Keratinocyte (primary cell): Measurements from ENCODE around the gene ARMC6. TPM values are rescaled to one million over a fixed set of nuclear protein-coding genes. Genes with fewer than 3 reads are reported as not detected.

Experiments
- DNase-seq: peaks from one replicate; pipeline ENCODE4 v3.0.0-alpha.2; 2011; ENCODE audit warnings: low read depth, missing footprints, low spot score
- FAIRE-seq: peaks from 2 replicates; lab custom pipeline; 2011; peaks lifted over from hg19 to GRCh38; lab: Jason Lieb, UNC
- H2AFZ ChIP-seq: 2 replicates; pipeline ENCODE4 v1.6.0; 2012; ENCODE audit warnings: low read length, control low read depth, inconsistent platforms; ENCODE audit not compliant: control insufficient read depth
- H3K27ac ChIP-seq: 2 replicates; pipeline ENCODE4 v1.5.1; 2011; ENCODE audit warnings: low read length; ENCODE audit not compliant: control insufficient read depth, insufficient read depth
- H3K27me3 ChIP-seq: 3 replicates; pipeline ENCODE4 v1.6.0; 2011; ENCODE audit warnings: low read length; ENCODE audit not compliant: control insufficient read depth, insufficient read depth; ENCODE audit errors: extremely low read depth
- H3K36me3 ChIP-seq, 2 experiments: 2 replicates in 1 of 2; 3 replicates in 1 of 2; pipeline ENCODE4 v1.5.1; 2011; ENCODE audit warnings: low read length in 2 of 2, mild to moderate bottlenecking in 1 of 2; ENCODE audit not compliant: control insufficient read depth in 2 of 2, insufficient read depth in 2 of 2; ENCODE audit errors: extremely low read depth in 1 of 2
- H3K4me1 ChIP-seq: 3 replicates; pipeline ENCODE4 v1.5.1; 2011; ENCODE audit warnings: low read length; ENCODE audit not compliant: control insufficient read depth, insufficient read depth; ENCODE audit errors: extremely low read depth
- H3K4me2 ChIP-seq: 3 replicates; pipeline ENCODE4 v1.6.0; 2011; ENCODE audit warnings: low read depth, low read length; ENCODE audit not compliant: control insufficient read depth, insufficient read depth; ENCODE audit errors: extremely low read depth
- H3K4me3 ChIP-seq, 3 experiments: fragments of 200-600 bp in 1 of 3; sonication (generic) in 1 of 3; 2 replicates in 2 of 3; 3 replicates in 1 of 3; pipeline ENCODE4 v1.5.1; 2011 to 2016; ENCODE audit warnings: low read length in 3 of 3, mild to moderate bottlenecking in 3 of 3, control low read depth in 2 of 3, inconsistent platforms in 1 of 3, low read depth in 1 of 3, mixed read lengths in 1 of 3, mixed run types in 1 of 3, moderate library complexity in 1 of 3; ENCODE audit not compliant: control insufficient read depth in 2 of 3, insufficient read depth in 2 of 3; ENCODE audit errors: extremely low read depth in 1 of 3
- H3K79me2 ChIP-seq: 2 replicates; pipeline ENCODE4 v1.6.0; 2012; ENCODE audit warnings: low read length; ENCODE audit not compliant: control insufficient read depth, insufficient read depth
- H3K9ac ChIP-seq: 3 replicates; pipeline ENCODE4 v1.6.0; 2011; ENCODE audit warnings: low read length; ENCODE audit not compliant: control insufficient read depth, insufficient read depth; ENCODE audit errors: extremely low read depth
- H3K9me1 ChIP-seq: 3 replicates; pipeline ENCODE4 v1.6.0; 2011; ENCODE audit warnings: low read length; ENCODE audit not compliant: control insufficient read depth, insufficient read depth; ENCODE audit errors: extremely low read depth
- H3K9me3 ChIP-seq: 2 replicates; pipeline ENCODE4 v1.5.1; 2012; ENCODE audit warnings: low read depth, low read length; ENCODE audit not compliant: control insufficient read depth
- H4K20me1 ChIP-seq: 3 replicates; pipeline ENCODE4 v1.6.0; 2011; ENCODE audit warnings: low read length; ENCODE audit not compliant: control insufficient read depth, insufficient read depth; ENCODE audit errors: extremely low read depth
- CTCF ChIP-seq, 3 experiments: IDR thresholded peaks in 1 of 3; conservative IDR thresholded peaks in 1 of 3; optimal IDR thresholded peaks in 1 of 3; 2 replicates in 2 of 3; 3 replicates in 1 of 3; pipeline versions ENCODE3 to v1.5.1; 2011; ENCODE audit warnings: low read length in 3 of 3, mild to moderate bottlenecking in 3 of 3, moderate library complexity in 2 of 3, control low read depth in 1 of 3, inconsistent platforms in 1 of 3; ENCODE audit not compliant: insufficient read depth in 2 of 3; ENCODE audit errors: extremely low read depth in 1 of 3
- EZH2 ChIP-seq: IDR thresholded peaks from one replicate; pipeline ENCODE4 v1.6.1; 2012; ENCODE audit warnings: inconsistent platforms, mild to moderate bottlenecking, low read length, moderate library complexity
- dilution Hi-C: fragments of 300-500 bp; cut with MboI; formaldehyde crosslinking; loops from one replicate; pipeline ENCODE4 v1.7.0; 2020; ENCODE audit warnings: low sequenced_read_pairs; ENCODE audit not compliant: extremely low pct_ligation_motif_present
- polyA plus RNA-seq, 5 experiments: library from polyadenylated mRNA; depleted of rRNA in 3 of 5; stranded (reverse) in 3 of 5; stranded (forward) in 1 of 5; unstranded in 1 of 5; fragments of >200 nt; gene quantifications; 1 replicate in 1 of 5; 2 replicates in 3 of 5; 3 replicates in 1 of 5; pipeline versions ENCODE4 v1.2.1 to v1.2.3, GENCODE V29; 2011 to 2012; ENCODE audit warnings: missing spikeins in 2 of 5, low read depth in 1 of 5, low replicate concordance in 1 of 5

The ARMC6 gene
- polyA plus RNA-seq, 1 donor (not counting 4 experiments of a cell fraction or from before 2014, with no cell fraction given), result 23.8 TPM

- Histone ChIP-seq H3K4me2 (no peak overlapping the region), H2AFZ (no peak overlapping the region), H3K27ac (no peak overlapping the region), H3K27me3 (no peaks in the 10 kb centered on the region), H3K4me1 (no peaks in the 10 kb centered on the region), H3K4me3 (no peak overlapping the region), H3K9me3 (no peaks in the 10 kb centered on the region), H3K36me3 (no peaks in the 10 kb centered on the region), H4K20me1 (no peaks in the 10 kb centered on the region), H3K79me2 (no peaks in the 10 kb centered on the region), H3K9ac (no peak overlapping the region), H3K9me1 (no peaks in the 10 kb centered on the region)
- DNase-seq (no peak), FAIRE-seq (no peak)
- dilution Hi-C loops, result no loop called here
- TF ChIP-seq CTCF (optimal IDR thresholded peaks at IDR 0.05 in 1 of 3, IDR thresholded peaks at IDR 0.05 in 1 of 3, conservative IDR thresholded peaks at IDR 0.05 in 1 of 3; ENCODE audit: extremely low read depth in 1 of 3, insufficient read depth in 2 of 3, low read length in 3 of 3), result no peak
Measured at GRCh38 chr19:19095691-19096090, 62.3 kb downstream of the ARMC6 start.

- no peak for FAIRE-seq
- Histone ChIP-seq H3K27me3 (no peaks in the 10 kb centered on the region), H2AFZ (no peak overlapping the region), H3K36me3 (no peaks in the 10 kb centered on the region), H3K4me1 (no peaks in the 10 kb centered on the region), H3K4me2 (no peak overlapping the region), H3K79me2 (no peaks in the 10 kb centered on the region), H3K9ac (no peak overlapping the region), H3K27ac (no peak overlapping the region), H3K4me3 (no peak overlapping the region), H3K9me1 (no peaks in the 10 kb centered on the region), H4K20me1 (no peaks in the 10 kb centered on the region), H3K9me3 (no peaks in the 10 kb centered on the region)
- dilution Hi-C loops, result no loop called here
- DNase-seq, result no peak
- TF ChIP-seq EZH2, result no peak
Measured at GRCh38 chr19:19096641-19097627, 63.5 kb downstream of the ARMC6 start.
